ENCODE results near the gene FAM83F.

GRCh38 chr22:40055143-40055883, 60.6 kb downstream of the FAM83F start:
- TF ChIP-seq POLR2A (IDR thresholded peaks at IDR 0.05) (no peak), CTCF (IDR thresholded peaks at IDR 0.05) (no peak), POLR2AphosphoS5 (IDR thresholded peaks at IDR 0.05; ENCODE audit: insufficient read depth in 1 of 2, low read depth in 1 of 2) (no peak)

Data from vagina (tissue), 2 donors.